HG02678 (cell line): Measurements from ENCODE around the gene FOXL3.

Experiments used
- ATAC-seq: cut with Tn5 transposase; IDR thresholded peaks from one replicate; pipeline ENCODE4 v1.9.1; 2021; ENCODE audit warnings: mild to moderate bottlenecking, moderate library complexity; ENCODE audit not compliant: unreplicated experiment

The FOXL3 gene

GRCh38 chr7:318878-319661, 29.1 kb downstream of the FOXL3 start:
- ATAC-seq, result no peak

GRCh38 chr7:320297-320696, 30.3 kb downstream of the FOXL3 start:
- ATAC-seq, result no peak

- no peak for ATAC-seq
Measured at GRCh38 chr7:322111-322671, 32.2 kb downstream of the FOXL3 start.

GRCh38 chr7:322708-323111, 32.7 kb downstream of the FOXL3 start:
- no peak for ATAC-seq

DNA sequence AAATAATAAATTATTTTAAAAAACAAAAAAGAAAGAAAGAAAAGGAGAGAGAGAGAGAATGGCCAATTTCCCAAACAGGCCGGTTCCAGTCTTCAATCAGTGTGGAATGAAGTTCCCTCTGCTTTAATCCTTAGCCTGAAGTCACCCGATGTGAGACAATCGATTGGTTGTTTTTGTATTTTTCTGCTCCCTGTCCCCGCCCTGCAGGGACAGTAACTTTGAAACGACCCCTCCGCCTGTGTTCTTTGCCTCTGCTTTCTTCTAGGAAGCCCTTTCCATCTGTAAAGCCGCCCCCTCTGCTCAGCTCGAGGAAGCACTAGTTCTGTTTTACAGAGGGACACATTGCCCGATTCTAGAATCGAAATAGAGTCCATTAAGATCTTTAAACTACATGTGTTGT, 33.4 kb downstream of the FOXL3 start:
- no peak for ATAC-seq

GRCh38 chr7:324011-324410, 34.0 kb downstream of the FOXL3 start:
- no peak for ATAC-seq

- ATAC-seq, result no peak
Measured at GRCh38 chr7:325051-325798, 35.3 kb downstream of the FOXL3 start.

DNA sequence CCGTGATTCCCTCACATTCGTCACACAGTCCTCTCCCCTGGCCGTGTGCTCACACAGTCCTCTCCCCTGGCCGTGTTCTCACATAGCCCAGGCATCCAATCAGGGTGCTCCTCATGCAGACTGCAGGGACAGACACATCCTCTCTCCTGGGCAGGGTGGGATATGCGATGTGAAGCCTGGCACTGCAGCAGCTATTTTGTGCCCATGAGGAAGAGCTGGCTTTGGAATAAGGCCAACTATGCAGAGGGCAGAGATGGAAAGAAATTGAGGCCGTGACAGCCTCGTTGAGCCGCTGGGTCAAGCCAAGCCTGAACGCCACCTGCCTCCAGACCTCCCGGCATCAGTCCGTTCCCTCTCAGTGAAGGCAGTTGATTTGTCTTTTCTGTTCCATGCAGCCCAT, 35.8 kb downstream of the FOXL3 start:
- ATAC-seq, result no peak

- no peak for ATAC-seq
Measured at GRCh38 chr7:326273-326672, 36.3 kb downstream of the FOXL3 start.

GRCh38 chr7:326809-327232, 36.9 kb downstream of the FOXL3 start:
- ATAC-seq, result no peak

DNA sequence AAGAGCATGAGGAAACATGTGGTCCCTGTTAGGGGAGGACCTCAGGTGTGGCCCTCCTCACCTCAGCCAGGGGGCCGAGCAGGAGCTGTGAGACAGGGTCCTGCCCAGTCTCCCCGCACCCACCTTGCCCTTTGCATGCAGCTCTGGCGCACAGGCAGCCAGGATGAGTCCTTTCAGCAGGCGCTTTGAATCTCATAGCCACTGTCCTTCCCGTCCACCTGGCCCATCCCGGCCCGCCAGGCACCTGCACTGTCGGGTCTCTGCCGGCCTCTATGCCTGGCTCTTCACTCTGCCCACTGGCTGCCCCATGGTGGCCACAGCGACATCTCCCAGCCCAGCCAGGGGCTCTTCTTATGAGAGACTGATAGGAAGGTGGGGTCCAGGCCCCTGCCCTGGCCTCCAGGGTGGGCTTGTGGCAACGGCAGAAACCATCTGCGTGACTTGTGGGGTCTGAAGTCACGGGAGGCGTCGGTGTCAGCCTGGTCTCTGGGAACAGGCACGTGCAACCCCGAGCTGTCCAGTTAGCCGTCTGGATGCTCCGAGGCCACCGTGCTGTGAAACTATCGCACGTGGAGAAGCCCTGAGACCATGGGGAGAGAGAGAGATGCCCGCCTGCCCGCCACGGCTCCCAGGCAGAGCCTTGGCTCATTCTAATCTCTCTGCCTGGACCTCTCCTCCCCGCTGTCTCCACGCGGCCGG, 37.4 kb downstream of the FOXL3 start:
- ATAC-seq, result no peak

DNA sequence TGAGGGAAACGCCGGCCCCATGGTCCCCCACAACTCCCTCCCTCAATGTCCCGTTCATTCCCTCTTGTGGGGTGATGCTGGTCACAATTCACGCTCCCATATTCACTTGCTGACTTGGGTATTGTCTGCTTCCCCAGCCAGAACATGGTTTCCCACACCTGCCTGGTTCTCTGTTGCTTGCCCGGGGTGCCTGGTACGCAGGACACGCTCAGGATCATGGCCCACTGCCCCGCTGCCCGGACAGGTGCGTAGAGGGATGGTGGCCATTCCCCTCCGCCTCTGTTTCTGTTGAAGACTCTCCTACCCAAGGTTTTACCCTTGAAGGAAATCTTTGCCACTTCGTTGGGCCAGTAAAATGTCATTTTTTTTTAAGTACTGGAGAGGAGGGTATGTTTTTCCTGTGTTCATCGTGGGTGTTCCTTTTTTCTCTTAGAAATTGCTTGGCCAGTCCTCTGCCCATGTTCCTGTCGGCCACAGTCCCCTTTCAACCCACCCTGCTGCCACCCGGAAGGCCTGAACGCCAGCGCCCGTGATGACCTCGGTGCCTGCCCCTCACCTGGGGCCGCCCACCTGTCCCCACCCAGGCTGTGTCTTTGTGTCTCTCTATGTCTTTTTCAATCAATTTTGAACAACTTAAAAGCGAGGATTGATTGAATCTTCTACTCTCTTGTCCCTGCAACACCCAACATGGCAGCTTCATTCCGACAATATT, 38.2 kb downstream of the FOXL3 start:
- ATAC-seq, result no peak

- no peak for ATAC-seq
Measured at GRCh38 chr7:329691-330281, 39.8 kb downstream of the FOXL3 start.

GRCh38 chr7:330511-331230, 40.7 kb downstream of the FOXL3 start:
- ATAC-seq, result no peak

DNA sequence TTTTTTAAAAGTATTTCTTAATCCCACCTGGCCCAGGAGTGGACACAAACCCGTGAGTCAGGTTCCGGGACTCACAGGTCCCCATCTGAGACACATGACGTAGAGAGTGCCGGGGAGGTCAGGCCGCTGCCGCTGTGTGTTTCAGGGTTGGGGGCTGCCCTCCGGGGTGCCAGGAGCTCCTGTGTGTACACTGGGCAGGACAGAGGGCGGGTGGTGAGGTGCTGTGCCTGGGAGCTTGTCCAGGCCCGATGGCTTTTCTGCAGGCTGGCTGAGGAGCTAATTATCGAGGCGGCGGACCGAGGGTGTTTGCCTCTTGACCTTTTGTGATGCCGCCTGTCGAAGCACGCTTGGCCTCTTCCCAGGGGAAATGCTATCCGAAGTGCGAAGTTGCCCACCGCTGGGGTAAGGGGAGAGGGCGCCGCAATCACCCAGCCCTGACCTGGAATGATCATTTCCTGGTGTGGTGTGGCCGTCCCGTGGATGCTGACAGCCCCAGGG, 42.1 kb downstream of the FOXL3 start:
- ATAC-seq, result no peak

GRCh38 chr7:332646-333392, 42.8 kb downstream of the FOXL3 start:
- no peak for ATAC-seq

GRCh38 chr7:333393-333764, 43.4 kb downstream of the FOXL3 start:
- no peak for ATAC-seq

GRCh38 chr7:334618-335357, 44.8 kb downstream of the FOXL3 start:
- no peak for ATAC-seq
